ENCODE data around the gene GSTT4. TPM values are rescaled to one million over a fixed set of nuclear protein-coding genes. Genes with fewer than 3 reads are reported as not detected.
"Not testable (repeated sequence)": the region's sequence is repeated elsewhere in the genome, so short reads cannot be mapped to it uniquely, and the experiment has no call there.

The GSTT4 gene
- total and polyA plus RNA-seq, 2 of the 13 experiments (the other 11 are each of a cell fraction or from before 2014, with no cell fraction given), result 0.59 to 0.62 TPM

DNA sequence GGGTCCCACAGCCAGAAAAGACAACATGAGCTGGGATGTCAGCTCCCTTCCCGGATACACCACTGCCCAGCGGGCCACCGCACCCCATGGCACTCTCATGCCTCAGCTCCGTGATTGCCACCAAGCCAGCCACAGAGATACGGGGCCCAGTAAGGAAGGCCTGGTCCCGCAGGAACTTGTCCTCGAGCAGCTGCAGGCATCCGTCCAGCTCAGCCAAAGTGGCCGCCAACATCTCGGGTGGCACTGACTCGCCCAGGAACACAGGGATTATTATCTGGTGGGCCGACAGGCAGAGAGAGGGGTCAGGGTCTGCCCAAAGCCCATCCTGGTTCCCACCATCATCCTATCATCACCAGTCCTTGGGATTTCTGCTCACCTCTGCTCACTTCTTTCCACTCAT, 27.9 kb downstream of the GSTT4 start:
- no CpG with 5 or more reads among the region's 12 CpGs for WGBS (ENCODE audit: low lambda C conversion rate)

GRCh38 chr22:23974836-23975352, 30.4 kb downstream of the GSTT4 start:
- H3K4me1 ChIP-seq (ENCODE audit: insufficient read depth, low read length); in situ Hi-C loops (cut with HindIII; ENCODE audit: extremely low pct_ligation_motif_present, low pct_unique_long_range_greater_than_20kb); H3K4me3 ChIP-seq (replicated peaks in 1 of 3; ENCODE audit: insufficient read depth in 1 of 3, low read depth in 2 of 3, low read length in 3 of 3); H3K27me3 ChIP-seq (ENCODE audit: control insufficient read depth in 1 of 2, insufficient read depth in 2 of 2, low read length in 2 of 2); H2AFZ ChIP-seq (ENCODE audit: low read length); POLR2A ChIA-PET; H3K9me3 ChIP-seq (ENCODE audit: low read length); H3K9ac ChIP-seq (ENCODE audit: insufficient read depth, low read depth, low read length); CTCF ChIA-PET (ENCODE audit: low intra/inter-chr PET ratio, low total read pairs); H3K79me2 ChIP-seq (ENCODE audit: insufficient read depth, low read length); H3K27ac ChIP-seq (ENCODE audit: extremely low read length, insufficient read depth, low read length); intact Hi-C loops (cut with micrococcal nuclease; ENCODE audit: unreplicated experiment); H3K4me2 ChIP-seq (ENCODE audit: low read depth, low read length); H4K20me1 ChIP-seq (ENCODE audit: insufficient read depth, low read length); DNase-seq (ENCODE audit: low spot score): not testable (repeated sequence)
- ATAC-seq (peak; percentile 72), FAIRE-seq (peak; percentile 72)
- BruUV-seq (replicated peaks), result TSS peak; percentile 83
- TF ChIP-seq SAP130 (CRISPR knock-in tag; IDR thresholded peaks at IDR 0.05; ENCODE audit: low read depth), result peak; percentile 33; the same call in 1 of the 2 replicates
- peaks cover 4 to 21% of the 10 kb centered on the region in 2 experiments for H3K36me3 ChIP-seq (replicated peaks in 1 of 2; ENCODE audit: control insufficient read depth in 1 of 2, insufficient read depth in 2 of 2, low read length in 2 of 2)
- WGBS (ENCODE audit: low lambda C conversion rate), result 3% methylated on average over 6 of the region's 27 CpGs

More for the DNA sequence above, 27.9 kb downstream of the GSTT4 start:
- H3K27ac ChIP-seq (ENCODE audit: extremely low read length, insufficient read depth, low read length); DNase-seq (ENCODE audit: low spot score); POLR2A ChIA-PET; CTCF ChIA-PET (ENCODE audit: low intra/inter-chr PET ratio, low total read pairs); H3K36me3 ChIP-seq (replicated peaks in 1 of 2; ENCODE audit: control insufficient read depth in 1 of 2, insufficient read depth in 2 of 2, low read length in 2 of 2); H3K27me3 ChIP-seq (ENCODE audit: control insufficient read depth in 1 of 2, insufficient read depth in 2 of 2, low read length in 2 of 2); in situ Hi-C loops (cut with HindIII; ENCODE audit: extremely low pct_ligation_motif_present, low pct_unique_long_range_greater_than_20kb); H3K9ac ChIP-seq (ENCODE audit: insufficient read depth, low read depth, low read length); H2AFZ ChIP-seq (ENCODE audit: low read length); FAIRE-seq; H3K9me3 ChIP-seq (ENCODE audit: low read length); intact Hi-C loops (cut with micrococcal nuclease; ENCODE audit: unreplicated experiment); ATAC-seq; H3K4me2 ChIP-seq (ENCODE audit: low read depth, low read length); BruUV-seq (replicated peaks); H3K4me3 ChIP-seq (replicated peaks in 1 of 3; ENCODE audit: insufficient read depth in 1 of 3, low read depth in 2 of 3, low read length in 3 of 3); H3K4me1 ChIP-seq (ENCODE audit: insufficient read depth, low read length); H4K20me1 ChIP-seq (ENCODE audit: insufficient read depth, low read length); H3K79me2 ChIP-seq (ENCODE audit: insufficient read depth, low read length): not testable (repeated sequence)

DNA sequence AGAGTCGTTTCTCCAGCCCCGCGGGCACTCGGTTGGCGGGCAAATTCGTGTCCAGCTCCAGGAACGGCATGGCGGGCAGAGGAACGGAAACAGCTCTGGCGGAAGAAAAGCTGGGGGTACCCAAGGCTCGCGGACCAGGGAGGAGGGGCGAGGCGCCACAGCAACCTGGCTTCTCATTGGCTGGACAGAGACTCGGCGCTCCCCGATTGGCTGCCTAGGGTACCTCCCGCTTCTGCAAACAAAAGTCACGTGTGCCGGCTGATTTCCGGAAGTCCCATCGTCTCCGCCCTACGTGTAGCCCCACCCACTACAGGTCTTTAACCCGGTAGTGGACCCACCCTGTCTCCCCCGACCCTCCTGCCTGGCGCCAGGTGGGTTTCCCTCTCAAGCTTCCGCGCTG, 30.9 kb downstream of the GSTT4 start, which contains the start of gene DDT:
TSS of gene DDT (minus strand) at position 97 of the 400 bp plus-strand sequence. CDS start at position 70, 27 bp downstream.
- H3K4me3 ChIP-seq (replicated peaks in 1 of 3; ENCODE audit: insufficient read depth in 1 of 3, low read depth in 2 of 3, low read length in 3 of 3); H3K4me2 ChIP-seq (ENCODE audit: low read depth, low read length); CTCF ChIA-PET (ENCODE audit: low intra/inter-chr PET ratio, low total read pairs); H3K27ac ChIP-seq (ENCODE audit: extremely low read length, insufficient read depth, low read length); intact Hi-C loops (cut with micrococcal nuclease; ENCODE audit: unreplicated experiment); DNase-seq (ENCODE audit: low spot score); H3K9me3 ChIP-seq (ENCODE audit: low read length); H3K4me1 ChIP-seq (ENCODE audit: insufficient read depth, low read length); H3K79me2 ChIP-seq (ENCODE audit: insufficient read depth, low read length); H3K9ac ChIP-seq (ENCODE audit: insufficient read depth, low read depth, low read length); POLR2A ChIA-PET; H2AFZ ChIP-seq (ENCODE audit: low read length); in situ Hi-C loops (cut with HindIII; ENCODE audit: extremely low pct_ligation_motif_present, low pct_unique_long_range_greater_than_20kb); BruUV-seq (replicated peaks); H3K27me3 ChIP-seq (ENCODE audit: control insufficient read depth in 1 of 2, insufficient read depth in 2 of 2, low read length in 2 of 2); H4K20me1 ChIP-seq (ENCODE audit: insufficient read depth, low read length): not testable (repeated sequence)
- ATAC-seq (peak; percentile 96), FAIRE-seq (peak; percentile 99)
- peaks cover 4 to 26% of the 10 kb centered on the region in 2 experiments for H3K36me3 ChIP-seq (replicated peaks in 1 of 2; ENCODE audit: control insufficient read depth in 1 of 2, insufficient read depth in 2 of 2, low read length in 2 of 2)
- no CpG with 5 or more reads among the region's 29 CpGs for WGBS (ENCODE audit: low lambda C conversion rate)

GRCh38 chr22:23971927-23972326, 33.3 kb downstream of the GSTT4 start:
- H4K20me1 ChIP-seq (ENCODE audit: insufficient read depth, low read length); H3K27ac ChIP-seq (ENCODE audit: extremely low read length, insufficient read depth, low read length); H3K79me2 ChIP-seq (ENCODE audit: insufficient read depth, low read length); H3K4me3 ChIP-seq (replicated peaks in 1 of 3; ENCODE audit: insufficient read depth in 1 of 3, low read depth in 2 of 3, low read length in 3 of 3); CTCF ChIA-PET (ENCODE audit: low intra/inter-chr PET ratio, low total read pairs); H2AFZ ChIP-seq (ENCODE audit: low read length); H3K4me2 ChIP-seq (ENCODE audit: low read depth, low read length); BruUV-seq (replicated peaks); H3K9ac ChIP-seq (ENCODE audit: insufficient read depth, low read depth, low read length); DNase-seq (ENCODE audit: low spot score); FAIRE-seq; H3K4me1 ChIP-seq (ENCODE audit: insufficient read depth, low read length); H3K27me3 ChIP-seq (ENCODE audit: control insufficient read depth in 1 of 2, insufficient read depth in 2 of 2, low read length in 2 of 2); ATAC-seq; intact Hi-C loops (cut with micrococcal nuclease; ENCODE audit: unreplicated experiment); in situ Hi-C loops (cut with HindIII; ENCODE audit: extremely low pct_ligation_motif_present, low pct_unique_long_range_greater_than_20kb); H3K9me3 ChIP-seq (ENCODE audit: low read length): not testable (repeated sequence)
- POLR2A ChIA-PET, result interaction anchor here (1.7 kb wide), 1 partner anchor 58 kb away, joined by 4 read pairs; no protein-coding TSS in a partner anchor
- peaks cover 4 to 28% of the 10 kb centered on the region in 2 experiments for H3K36me3 ChIP-seq (replicated peaks in 1 of 2; ENCODE audit: control insufficient read depth in 1 of 2, insufficient read depth in 2 of 2, low read length in 2 of 2)
- 100% methylated on average over 3 of the region's 3 CpGs for WGBS (ENCODE audit: low lambda C conversion rate)

Data from HepG2 (cell line).